HTR-8/SVneo (cell line): Measurements from ENCODE around the gene BAHCC1.

Experiments
- DNase-seq: peaks from one replicate; pipeline ENCODE4 v3.0.0; 2011; ENCODE audit warnings: low spot score, mixed read lengths; ENCODE audit not compliant: insufficient read length
- FAIRE-seq: peaks from 2 replicates; lab custom pipeline; 2011; peaks lifted over from hg19 to GRCh38; lab: Jason Lieb, UNC

Gene BAHCC1

GRCh38 chr17:81453076-81453475 lies 57.8 kb downstream of the BAHCC1 start:
- no peak for FAIRE-seq

GRCh38 chr17:81453712-81454111 lies 58.5 kb downstream of the BAHCC1 start:
- DNase-seq = no peak
- no peak for FAIRE-seq

More at GRCh38 chr17:81453076-81453475, 57.8 kb downstream of the BAHCC1 start:
- DNase-seq = no peak

GRCh38 chr17:81454473-81454872 lies 59.2 kb downstream of the BAHCC1 start:
- DNase-seq (no peak), FAIRE-seq (no peak)

DNA sequence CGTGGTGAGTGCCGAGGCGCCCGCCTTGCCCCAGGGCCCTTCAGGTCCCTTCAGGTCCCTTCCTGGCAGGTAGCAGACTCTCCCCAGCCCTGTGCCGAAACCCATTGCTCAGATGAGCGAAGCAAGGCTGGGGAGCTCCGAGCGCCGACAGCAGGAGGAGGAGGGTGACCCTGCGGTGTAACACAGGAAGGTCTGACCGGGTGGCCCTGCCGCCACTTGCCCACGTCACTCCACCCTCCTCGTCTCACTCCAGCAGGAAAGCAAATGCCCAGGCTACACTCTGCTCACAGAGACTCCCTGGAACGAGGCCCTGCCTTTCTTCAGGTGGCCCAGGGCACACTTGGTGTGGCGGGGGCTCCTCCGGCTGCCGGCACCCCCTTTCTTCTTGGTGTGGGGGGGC lies 60.1 kb downstream of the BAHCC1 start:
- no peak for DNase-seq
- FAIRE-seq = no peak

- DNase-seq = no peak
- no peak for FAIRE-seq
These were observed 60.8 kb downstream of the BAHCC1 start for GRCh38 chr17:81456091-81456490.

GRCh38 chr17:81456798-81457197 lies 61.5 kb downstream of the BAHCC1 start:
- DNase-seq = no peak

GRCh38 chr17:81457401-81457800 lies 62.1 kb downstream of the BAHCC1 start:
- FAIRE-seq (no peak), DNase-seq (no peak)

More at GRCh38 chr17:81456798-81457197, 61.5 kb downstream of the BAHCC1 start:
- FAIRE-seq = no peak

GRCh38 chr17:81457917-81458555 lies 62.8 kb downstream of the BAHCC1 start:
- FAIRE-seq (no peak), DNase-seq (no peak)

DNA sequence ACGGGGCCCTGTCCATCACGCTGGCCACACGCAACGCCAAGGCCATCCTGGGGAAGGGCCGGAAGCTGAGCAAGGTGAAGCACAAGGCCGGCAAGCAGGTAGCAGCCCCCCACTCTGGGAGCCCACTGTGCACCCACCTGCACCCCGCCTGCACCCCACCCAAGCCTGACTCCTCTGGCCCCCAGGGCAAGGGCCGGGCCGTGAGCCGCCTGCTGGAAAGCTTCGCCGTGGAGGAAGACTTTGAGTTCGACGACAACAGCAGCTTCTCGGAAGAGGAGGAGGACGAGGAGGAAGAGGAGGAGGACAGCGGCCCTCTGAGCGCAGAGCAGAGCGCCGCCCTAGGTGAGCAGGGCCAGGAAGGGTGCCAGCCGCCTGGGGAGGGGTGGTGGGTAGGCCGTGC lies 63.4 kb downstream of the BAHCC1 start:
- DNase-seq = no peak

DNA sequence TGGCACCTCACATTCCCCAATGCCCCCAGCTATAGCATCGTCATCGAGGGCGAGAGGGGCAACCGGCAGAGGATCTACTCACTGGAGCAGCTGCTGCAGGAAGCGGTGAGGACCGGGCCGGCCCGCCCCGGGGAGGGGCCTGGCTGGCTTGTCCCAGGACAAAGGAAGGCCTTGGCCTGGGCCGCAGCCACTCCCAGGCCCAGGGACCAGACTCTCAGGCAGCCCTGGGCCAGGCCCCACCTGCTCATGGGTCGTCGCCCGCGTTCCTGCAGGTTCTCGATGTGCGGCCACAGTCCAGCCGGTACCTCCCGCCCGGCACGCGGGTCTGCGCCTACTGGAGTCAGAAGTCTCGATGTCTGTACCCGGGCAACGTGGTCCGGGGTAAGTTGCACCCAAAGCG lies 64.0 kb downstream of the BAHCC1 start:
- FAIRE-seq (no peak), DNase-seq (no peak)

More for the DNA sequence above, 63.4 kb downstream of the BAHCC1 start:
- FAIRE-seq = no peak

DNA sequence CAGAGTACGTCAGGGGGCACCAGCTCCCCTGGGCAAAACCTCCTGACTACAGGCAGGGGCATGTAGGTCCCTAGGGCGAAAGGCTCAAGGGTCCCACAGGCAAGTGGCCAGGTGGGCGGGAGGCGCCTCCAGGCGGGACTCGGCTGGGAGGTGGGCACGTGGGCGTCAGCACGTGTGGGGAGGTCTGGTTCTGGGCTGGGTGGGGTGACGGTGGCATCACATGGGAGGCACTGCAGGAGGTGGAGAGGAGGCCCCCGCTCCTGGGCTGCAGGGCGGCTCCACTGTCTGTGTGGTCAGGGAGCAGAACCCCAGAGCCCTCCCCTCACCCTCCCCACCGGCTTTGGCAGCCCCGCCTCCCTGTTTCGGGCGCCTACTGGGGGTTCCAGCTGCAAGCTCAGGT lies 64.6 kb downstream of the BAHCC1 start:
- DNase-seq = no peak
- no peak for FAIRE-seq

GRCh38 chr17:81460856-81461460 lies 65.7 kb downstream of the BAHCC1 start:
- no peak for FAIRE-seq

GRCh38 chr17:81461607-81462500 lies 66.6 kb downstream of the BAHCC1 start:
- DNase-seq (no peak), FAIRE-seq (no peak)

More at GRCh38 chr17:81460856-81461460, 65.7 kb downstream of the BAHCC1 start:
- DNase-seq = no peak

DNA sequence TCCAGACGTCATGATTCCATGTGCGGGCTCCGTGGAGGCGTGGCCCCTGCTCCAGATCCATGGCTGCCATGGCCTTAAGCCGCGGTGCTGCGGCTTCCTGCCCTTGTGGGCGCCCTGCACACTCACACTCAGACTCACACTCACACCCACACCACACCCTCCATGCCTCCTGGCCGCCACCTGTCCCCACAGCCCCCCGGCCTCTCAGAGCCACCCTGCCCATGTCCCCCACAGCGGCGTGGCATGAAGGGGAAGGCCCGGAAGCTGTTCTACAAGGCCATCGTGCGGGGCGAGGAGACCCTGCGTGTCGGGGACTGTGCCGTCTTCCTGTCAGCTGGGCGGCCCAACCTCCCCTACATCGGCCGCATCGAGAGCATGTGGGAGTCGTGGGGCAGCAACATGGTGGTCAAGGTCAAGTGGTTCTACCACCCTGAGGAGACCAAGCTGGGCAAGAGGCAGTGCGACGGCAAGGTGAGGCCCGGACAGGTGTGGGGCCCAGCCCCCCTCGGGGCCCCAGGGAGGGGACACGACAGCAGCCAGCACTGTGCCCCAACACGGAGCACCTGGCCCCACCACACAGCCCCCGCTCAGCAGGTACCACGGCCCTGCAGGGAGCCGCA lies 67.4 kb downstream of the BAHCC1 start:
- FAIRE-seq = no peak

DNA sequence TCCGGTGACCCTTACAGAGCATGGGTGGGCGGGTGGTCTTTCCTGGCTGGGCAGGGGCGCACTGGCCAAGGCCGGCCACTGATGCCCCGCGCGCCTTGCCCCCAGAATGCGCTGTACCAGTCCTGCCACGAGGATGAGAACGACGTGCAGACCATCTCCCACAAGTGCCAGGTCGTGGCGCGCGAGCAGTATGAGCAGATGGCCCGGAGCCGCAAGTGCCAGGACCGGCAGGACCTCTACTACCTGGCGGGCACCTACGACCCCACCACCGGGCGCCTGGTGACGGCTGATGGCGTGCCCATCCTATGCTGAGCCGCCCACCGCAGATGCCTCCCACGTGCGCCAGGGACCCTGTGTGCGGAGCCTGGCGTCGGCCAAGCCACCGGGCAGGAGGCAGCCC lies 68.2 kb downstream of the BAHCC1 start:
- DNase-seq (no peak), FAIRE-seq (no peak)

More for the DNA sequence above, 67.4 kb downstream of the BAHCC1 start:
- no peak for DNase-seq

GRCh38 chr17:81464586-81464985 lies 69.3 kb downstream of the BAHCC1 start:
- FAIRE-seq (no peak), DNase-seq (no peak)

GRCh38 chr17:81465910-81466309 lies 70.7 kb downstream of the BAHCC1 start:
- DNase-seq (no peak), FAIRE-seq (no peak)

DNA sequence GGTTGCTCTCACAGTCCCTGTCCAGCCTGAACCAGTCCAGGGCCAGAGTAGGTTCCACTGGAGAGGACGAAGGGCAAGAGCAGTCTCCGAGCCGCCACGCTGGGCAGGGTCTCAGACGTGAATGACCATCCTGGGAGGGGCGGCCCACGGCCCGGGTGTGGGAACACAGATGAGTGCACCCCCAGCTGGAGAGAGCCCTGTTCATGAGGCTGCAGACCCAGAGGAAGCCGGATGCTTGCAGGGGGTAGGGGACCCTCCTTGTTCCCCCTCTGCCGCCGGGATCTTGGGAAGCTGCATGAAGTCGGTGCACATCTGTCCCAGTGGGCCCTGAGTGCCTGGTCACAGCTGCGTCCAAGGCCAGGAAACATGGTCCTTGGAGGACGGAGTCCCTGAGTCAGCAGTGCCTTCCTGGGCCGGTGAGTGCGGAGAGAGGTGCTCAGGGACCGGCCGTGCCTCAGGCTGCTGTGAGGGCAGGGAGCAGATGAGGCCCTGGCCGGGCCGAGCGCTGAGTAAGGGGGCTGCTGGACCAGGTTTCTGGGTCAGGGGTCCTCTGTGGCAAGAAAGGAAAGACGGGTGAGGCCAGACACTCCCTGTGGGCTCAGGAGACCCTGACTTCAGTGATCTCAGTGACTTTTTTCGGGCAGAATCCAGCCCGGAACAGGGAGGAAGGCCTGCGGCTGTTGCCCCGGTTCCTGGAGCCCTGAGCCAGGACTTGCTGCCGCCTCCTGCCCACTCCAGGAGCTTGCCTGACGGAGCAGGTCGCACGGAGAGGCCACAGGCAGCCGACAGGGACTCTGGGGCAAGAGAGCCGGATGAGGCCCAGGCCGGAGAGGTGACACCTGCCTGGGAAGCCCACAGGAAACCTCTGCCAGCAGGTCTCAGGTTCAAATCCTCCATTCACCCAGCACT lies 71.6 kb downstream of the BAHCC1 start:
- DNase-seq (no peak), FAIRE-seq (no peak)

DNA sequence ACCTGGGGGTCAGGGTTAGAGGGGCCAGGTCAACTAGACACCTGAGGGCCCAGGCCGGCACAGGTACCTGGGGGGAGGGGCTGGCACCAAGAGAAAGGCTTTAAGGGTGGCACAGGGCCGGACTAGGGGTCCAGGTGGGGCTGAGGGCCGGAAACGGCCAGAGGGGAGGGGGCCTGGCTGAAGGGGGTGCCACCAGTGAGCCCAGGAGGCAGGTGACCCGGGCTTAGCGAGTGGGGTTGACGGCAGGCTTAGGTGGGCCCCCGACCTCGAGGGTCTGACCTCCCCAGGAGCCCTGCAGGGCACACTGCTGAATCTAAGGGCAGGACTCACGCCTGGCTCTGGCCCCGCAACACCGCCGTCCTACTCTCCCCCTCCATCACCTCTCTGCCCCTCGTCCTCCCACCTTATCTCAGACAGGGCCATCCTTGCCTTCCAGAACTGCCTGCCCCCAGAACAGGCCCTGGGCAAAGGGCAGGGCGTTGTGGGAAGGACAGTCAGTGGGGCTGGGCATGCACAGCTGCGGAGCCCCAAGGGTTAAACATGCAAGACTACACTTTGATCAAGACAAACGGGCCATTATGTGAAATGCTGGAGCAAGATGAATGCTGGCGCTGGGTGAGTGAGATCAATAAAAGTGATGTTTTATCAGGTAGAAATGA lies 73.0 kb downstream of the BAHCC1 start:
- FAIRE-seq (no peak), DNase-seq (no peak)
